GM12865 (cell line): ENCODE results near the gene FCN2.

Experiments used
- DNase-seq: peaks from one replicate; pipeline ENCODE4 v3.0.0; 2010; ENCODE audit warnings: low read depth
- H3K4me3 ChIP-seq: 2 replicates; pipeline ENCODE4 v1.5.1; 2011; ENCODE audit warnings: mild to moderate bottlenecking, low read depth, low read length, control low read depth
- TF ChIP-seq, protein P1 (sequence below): IDR thresholded peaks from 2 replicates; pipeline ENCODE4 v1.5.1; 2011; ENCODE audit warnings: low read length, control low read depth, low read depth, inconsistent platforms; ENCODE audit not compliant: insufficient read depth; ENCODE audit errors: missing control alignments

The FCN2 gene

DNA sequence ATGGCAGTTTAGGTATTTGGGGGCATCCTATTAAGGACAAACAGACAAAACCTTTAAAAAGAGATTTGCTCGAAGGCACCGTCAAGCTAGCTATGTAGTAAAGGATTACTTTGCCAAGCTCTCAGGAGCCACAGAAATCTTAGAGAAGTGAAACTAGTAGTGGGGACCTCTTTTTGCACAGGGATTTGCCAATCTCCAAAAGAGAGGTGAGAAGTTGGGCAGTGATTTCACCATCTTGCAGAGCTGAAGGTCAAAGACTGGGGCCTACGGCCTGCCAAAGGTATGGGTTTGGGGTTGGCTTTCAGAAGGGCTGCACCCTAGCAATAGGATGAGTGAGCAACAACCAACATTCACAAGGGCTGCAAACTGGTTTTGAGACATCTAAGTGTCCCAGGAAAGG lies 38.7 kb downstream of the FCN2 start:
- TF ChIP-seq, protein P1, sequence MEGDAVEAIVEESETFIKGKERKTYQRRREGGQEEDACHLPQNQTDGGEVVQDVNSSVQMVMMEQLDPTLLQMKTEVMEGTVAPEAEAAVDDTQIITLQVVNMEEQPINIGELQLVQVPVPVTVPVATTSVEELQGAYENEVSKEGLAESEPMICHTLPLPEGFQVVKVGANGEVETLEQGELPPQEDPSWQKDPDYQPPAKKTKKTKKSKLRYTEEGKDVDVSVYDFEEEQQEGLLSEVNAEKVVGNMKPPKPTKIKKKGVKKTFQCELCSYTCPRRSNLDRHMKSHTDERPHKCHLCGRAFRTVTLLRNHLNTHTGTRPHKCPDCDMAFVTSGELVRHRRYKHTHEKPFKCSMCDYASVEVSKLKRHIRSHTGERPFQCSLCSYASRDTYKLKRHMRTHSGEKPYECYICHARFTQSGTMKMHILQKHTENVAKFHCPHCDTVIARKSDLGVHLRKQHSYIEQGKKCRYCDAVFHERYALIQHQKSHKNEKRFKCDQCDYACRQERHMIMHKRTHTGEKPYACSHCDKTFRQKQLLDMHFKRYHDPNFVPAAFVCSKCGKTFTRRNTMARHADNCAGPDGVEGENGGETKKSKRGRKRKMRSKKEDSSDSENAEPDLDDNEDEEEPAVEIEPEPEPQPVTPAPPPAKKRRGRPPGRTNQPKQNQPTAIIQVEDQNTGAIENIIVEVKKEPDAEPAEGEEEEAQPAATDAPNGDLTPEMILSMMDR: no peak
- no peak for DNase-seq

DNA sequence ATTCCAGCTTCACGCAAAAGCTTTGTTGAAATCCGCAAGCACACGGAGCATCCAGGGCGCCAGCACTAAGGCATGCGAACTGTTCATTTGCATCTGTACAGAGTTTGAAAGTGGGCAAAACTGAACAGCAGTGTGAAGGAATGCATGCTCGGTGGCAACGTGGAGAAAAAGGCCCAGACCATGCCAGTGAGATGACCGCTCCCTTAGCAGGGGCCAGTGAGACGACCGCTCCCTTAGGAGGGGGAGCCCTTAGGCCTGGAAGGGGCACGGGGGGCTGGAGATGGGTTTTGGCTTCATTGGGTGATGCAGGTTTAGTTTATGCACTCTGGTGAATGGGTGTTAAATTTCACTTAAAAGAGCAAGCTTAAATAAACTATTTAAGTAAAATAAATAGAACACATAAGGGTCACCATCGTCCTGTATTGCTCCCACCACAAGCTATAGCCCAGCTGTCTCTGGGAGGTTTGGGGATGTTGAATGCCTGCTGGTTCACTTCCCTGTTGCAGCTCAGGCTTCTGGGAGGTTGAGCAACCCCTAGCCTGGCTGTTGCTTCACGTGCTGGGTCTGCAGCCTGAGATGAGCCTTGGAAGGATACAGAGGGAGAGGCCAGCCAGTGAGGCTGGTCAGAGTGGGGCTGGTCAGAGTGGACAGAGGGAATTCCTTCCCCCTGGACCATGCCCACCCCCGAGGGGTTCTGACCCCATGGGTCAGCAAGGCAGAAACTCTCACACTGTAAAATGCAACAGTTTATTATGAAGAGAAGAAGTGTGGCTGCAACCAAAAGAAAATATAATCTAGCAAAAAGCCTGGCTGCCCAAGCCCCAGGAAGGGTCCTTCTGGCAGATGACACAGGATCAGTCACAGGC lies 41.7 kb downstream of the FCN2 start:
- no peak overlapping the region for H3K4me3 ChIP-seq
- no peak for DNase-seq
- TF ChIP-seq, protein P1: no peak

More for the DNA sequence above, 38.7 kb downstream of the FCN2 start:
- H3K4me3 ChIP-seq: no peak overlapping the region

DNA sequence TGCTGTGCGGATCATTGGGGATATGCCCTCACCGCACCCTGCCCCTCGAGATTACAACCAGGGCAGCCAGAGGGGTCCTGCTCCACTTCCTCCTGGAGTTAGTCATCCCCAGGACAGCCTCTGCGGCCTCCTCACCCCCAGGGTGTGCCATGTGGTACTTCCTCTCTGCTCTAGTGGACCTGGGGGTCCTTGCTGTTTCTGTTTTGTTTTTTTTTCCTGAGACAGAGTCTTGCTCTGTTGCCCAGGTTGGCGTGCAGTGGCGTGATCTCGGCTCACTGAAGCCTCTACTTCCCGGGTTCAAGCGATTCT lies 42.3 kb downstream of the FCN2 start:
- TF ChIP-seq, protein P1: no peak
- no peak for DNase-seq

DNA sequence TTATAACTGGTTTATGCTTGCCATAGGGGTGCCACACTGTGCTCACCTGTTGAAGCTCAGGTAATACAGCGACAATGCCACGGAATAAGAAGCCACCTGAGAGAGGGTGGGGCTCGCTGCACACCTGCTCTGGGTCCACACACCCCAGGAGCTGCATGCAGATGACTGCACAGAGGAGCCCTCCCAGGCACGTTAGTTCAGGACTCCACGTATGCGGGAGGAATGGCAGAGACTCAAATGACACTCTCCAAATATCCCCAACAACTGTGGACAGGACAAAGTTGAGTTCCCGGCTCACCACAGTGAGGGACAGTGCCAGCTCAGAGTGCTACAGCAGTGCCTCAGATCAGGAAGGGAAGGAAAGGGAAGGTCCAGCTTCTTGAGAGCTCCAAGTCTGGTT lies 42.9 kb downstream of the FCN2 start:
- TF ChIP-seq, protein P1: no peak
- DNase-seq: no peak
- no peak overlapping the region for H3K4me3 ChIP-seq

More for the DNA sequence above, 42.3 kb downstream of the FCN2 start:
- H3K4me3 ChIP-seq: no peak overlapping the region

DNA sequence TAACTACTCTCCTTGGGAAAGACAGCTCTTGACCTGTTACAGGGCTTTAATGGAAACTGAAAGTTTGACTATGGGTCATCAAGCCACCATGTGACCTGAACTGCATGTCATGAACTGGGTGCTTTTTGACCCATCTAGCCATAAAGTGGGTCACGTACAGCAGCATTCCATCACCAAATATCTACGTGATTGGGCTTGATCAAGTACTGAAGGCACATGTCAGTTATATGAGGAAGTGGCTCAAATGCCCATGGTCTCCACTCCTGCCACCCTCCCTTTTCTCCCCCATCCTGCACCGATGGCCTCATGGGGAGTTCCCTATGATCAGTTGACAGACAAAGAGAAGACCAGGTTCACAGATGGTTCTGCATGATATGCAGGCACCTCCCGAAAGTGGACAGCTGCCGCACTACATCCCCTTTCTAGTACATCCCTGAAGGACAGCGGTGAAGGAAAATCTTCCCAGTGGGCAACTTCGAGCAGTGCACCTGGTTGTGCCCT lies 44.5 kb downstream of the FCN2 start:
- H3K4me3 ChIP-seq: no peak overlapping the region
- TF ChIP-seq, protein P1: no peak
- peak; percentile 39 for DNase-seq

DNA sequence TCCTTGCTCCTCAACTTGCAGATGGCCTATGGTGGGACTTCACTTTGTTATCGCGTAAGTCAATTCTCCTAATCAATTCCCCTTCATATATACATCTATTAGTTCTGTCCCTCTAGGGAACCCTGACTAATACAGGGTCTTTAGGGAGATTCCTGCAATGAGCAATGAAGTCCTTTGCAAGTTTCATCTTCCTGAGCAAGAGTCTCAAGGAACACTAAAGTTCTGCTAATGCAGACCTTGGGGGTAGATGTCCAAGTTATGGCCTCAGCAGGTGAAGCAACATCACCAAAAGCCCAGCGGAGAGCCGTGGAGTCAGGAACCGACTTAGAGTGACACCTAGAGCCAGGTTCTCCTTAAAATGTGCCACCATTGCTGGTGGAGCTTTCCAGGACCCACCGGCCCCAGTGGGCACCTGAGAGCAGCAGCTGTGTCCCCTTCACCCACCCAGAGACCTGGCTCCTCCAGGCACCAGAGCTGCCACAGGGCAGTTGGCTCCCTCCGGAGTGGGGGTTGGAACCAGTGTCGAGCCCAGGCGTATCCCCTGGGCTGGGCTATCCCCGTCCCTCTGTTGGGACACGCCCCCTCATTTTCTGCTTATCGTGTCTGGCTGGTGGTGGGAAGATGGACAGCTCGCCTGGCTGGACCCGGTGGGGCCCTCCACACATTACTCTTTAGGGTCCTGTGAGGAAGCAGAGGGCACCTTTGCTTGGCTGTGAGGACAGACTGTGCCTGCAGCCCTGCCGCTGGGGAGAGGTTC lies 48.0 kb downstream of the FCN2 start:
- no peak for DNase-seq
- H3K4me3 ChIP-seq: no peak overlapping the region
- TF ChIP-seq, protein P1: no peak
